ENCODE measurements around the gene JAG2. TPM values are rescaled to one million over a fixed set of nuclear protein-coding genes. Genes with fewer than 3 reads are reported as not detected.
A peak's percentile ranks its signal among the peaks of the same experiment; 100 is the strongest.

Gene JAG2
- total and polyA plus RNA-seq, 2 of the 13 experiments (the other 11 are each of a cell fraction or from before 2014, with no cell fraction given), result 0.04 to 0.16 TPM

GRCh38 chr14:105091054-105091516 lies 77.5 kb downstream of the JAG2 start:
- in situ Hi-C loops (cut with HindIII; ENCODE audit: extremely low pct_ligation_motif_present, low pct_unique_long_range_greater_than_20kb), result loop anchor here (10.0 kb wide), 1 partner anchor 54 kb away; no protein-coding TSS in a partner anchor
- Histone ChIP-seq H3K36me3 (replicated peaks in 1 of 2; ENCODE audit: control insufficient read depth in 1 of 2, insufficient read depth in 2 of 2, low read length in 2 of 2) (no peaks in the 10 kb centered on the region), H3K79me2 (ENCODE audit: insufficient read depth, low read length) (no peaks in the 10 kb centered on the region), H3K9ac (ENCODE audit: insufficient read depth, low read depth, low read length) (no peak overlapping the region), H3K4me2 (ENCODE audit: low read depth, low read length) (peak overlapping the region; percentile 62), H2AFZ (ENCODE audit: low read length) (no peak overlapping the region), H4K20me1 (ENCODE audit: insufficient read depth, low read length) (peaks cover 5% of the 10 kb centered on the region; the same call in 1 of the 2 replicates), H3K4me3 (replicated peaks in 1 of 3; ENCODE audit: insufficient read depth in 1 of 3, low read depth in 2 of 3, low read length in 3 of 3) (peak overlapping the region in 1 of 3 experiments; percentile 63; a peak in 1 of 6 replicates), H3K4me1 (ENCODE audit: insufficient read depth, low read length) (peaks cover 57% of the 10 kb centered on the region), H3K27me3 (ENCODE audit: control insufficient read depth in 1 of 2, insufficient read depth in 2 of 2, low read length in 2 of 2) (peaks cover 13 to 45% of the 10 kb centered on the region in 2 experiments; a peak in 4 of 5 replicates), H3K27ac (ENCODE audit: extremely low read length, insufficient read depth, low read length) (no peak overlapping the region), H3K9me3 (ENCODE audit: low read length) (no peaks in the 10 kb centered on the region)
- BruUV-seq (replicated peaks), result no TSS peak
- WGBS (ENCODE audit: low lambda C conversion rate), result 0% methylated on average over 2 of the region's 9 CpGs
- no peak for DNase-seq (ENCODE audit: low spot score)
- intact Hi-C loops (cut with micrococcal nuclease; ENCODE audit: unreplicated experiment), result loop anchor here (5.0 kb wide), 1 partner anchor 96 kb away; no protein-coding TSS in a partner anchor
- ChIA-PET POLR2A (no interaction called here), CTCF (ENCODE audit: low intra/inter-chr PET ratio, low total read pairs) (interaction anchor here (1.0 kb wide), 1 partner anchor 261 kb away, joined by 4 read pairs; no protein-coding TSS in a partner anchor)
- TF ChIP-seq CSRNP2 (CRISPR knock-in tag; conservative IDR thresholded peaks at IDR 0.05; ENCODE audit: low read depth) (no peak), MAX (IDR thresholded peaks at IDR 0.05) (0 out of 2 replicates have a peak, but pooled peaks have one; percentile 1), DNMT1 (CRISPR knock-in tag; IDR thresholded peaks at IDR 0.05) (0 out of 2 replicates have a peak, but pooled peaks have one; percentile 18), ZNF468 (CRISPR knock-in tag; IDR thresholded peaks at IDR 0.05) (no peak), PCBP1 (IDR thresholded peaks at IDR 0.05; ENCODE audit: borderline replicate concordance, low read depth, low read length) (0 out of 2 replicates have a peak, but pooled peaks have one; percentile 16)
- FAIRE-seq, result no peak
- ATAC-seq, result peak; percentile 1; the same call in 1 of the 3 replicates

Small RNA genes lying within 50 kb of the gene (microRNA-seq; reads per million reads assigned to microRNA genes)
- not detected for gene MIR6765

Small RNA genes lying within 50 kb of the gene (small RNA-seq; reads per million reads assigned to genes)
- gene AL512356.2 (ENCODE audit: insufficient read depth in 2 of 3, insufficient read length in 3 of 3, low read depth in 2 of 3, low replicate concordance in 1 of 3) (0 reads per million in 3 experiments), gene MIR6765 (ENCODE audit: insufficient read depth in 2 of 3, insufficient read length in 3 of 3, low read depth in 2 of 3, low replicate concordance in 1 of 3) (0 reads per million in 3 experiments)

Other genes with a start within 250 kb of the JAG2 start
- not detected in 2 replicates for gene PLD4, start 243.9 kb downstream of the JAG2 start, total RNA-seq (2016; rRNA removed; fragmentation: Illumina TruSeq; extraction: Trizol)
- not detected in 2 replicates for gene PLD4, start 243.9 kb downstream of the JAG2 start, polyA plus RNA-seq (2011; rRNA removed)
- 0.15 and 0.18 TPM in 2 replicates for gene AHNAK2, start 190.4 kb downstream of the JAG2 start, total RNA-seq (2016; rRNA removed; fragmentation: Illumina TruSeq; extraction: Trizol)
- gene AHNAK2, start 190.4 kb downstream of the JAG2 start, polyA plus RNA-seq (2011; rRNA removed), result 0.10 and 0.11 TPM in 2 replicates
- gene CLBA1, start 183.0 kb downstream of the JAG2 start, total RNA-seq (2016; rRNA removed; fragmentation: Illumina TruSeq; extraction: Trizol), result 1.4 and 1.5 TPM in 2 replicates
- 1.2 and 1.3 TPM in 2 replicates for gene CLBA1, start 183.0 kb downstream of the JAG2 start, polyA plus RNA-seq (2011; rRNA removed)
- 42.1 and 43.1 TPM in 2 replicates for gene CDCA4, start 147.7 kb downstream of the JAG2 start, total RNA-seq (2016; rRNA removed; fragmentation: Illumina TruSeq; extraction: Trizol)
- 17.7 and 19.7 TPM in 2 replicates for gene CDCA4, start 147.7 kb downstream of the JAG2 start, polyA plus RNA-seq (2011; rRNA removed)
- not detected in 2 replicates for gene GPR132, start 103.3 kb downstream of the JAG2 start, total RNA-seq (2016; rRNA removed; fragmentation: Illumina TruSeq; extraction: Trizol)
- gene GPR132, start 103.3 kb downstream of the JAG2 start, polyA plus RNA-seq (2011; rRNA removed), result not detected in 2 replicates
- 4.0 and 5.8 TPM in 2 replicates for gene NUDT14, start 12.5 kb upstream of the JAG2 start, total RNA-seq (2016; rRNA removed; fragmentation: Illumina TruSeq; extraction: Trizol)
- gene NUDT14, start 12.5 kb upstream of the JAG2 start, polyA plus RNA-seq (2011; rRNA removed), result 6.1 and 6.7 TPM in 2 replicates
- not detected in 2 replicates for gene BTBD6, start 79.8 kb upstream of the JAG2 start, total RNA-seq (2016; rRNA removed; fragmentation: Illumina TruSeq; extraction: Trizol)
- gene BTBD6, start 79.8 kb upstream of the JAG2 start, polyA plus RNA-seq (2011; rRNA removed), result not detected in 2 replicates
- 6.4 and 11.0 TPM in 2 replicates for gene BRF1, start 132.2 kb upstream of the JAG2 start, total RNA-seq (2016; rRNA removed; fragmentation: Illumina TruSeq; extraction: Trizol)
- gene BRF1, start 132.2 kb upstream of the JAG2 start, polyA plus RNA-seq (2011; rRNA removed), result 5.1 and 5.7 TPM in 2 replicates
- 14.6 and 23.6 TPM in 2 replicates for gene PACS2, start 146.0 kb upstream of the JAG2 start, total RNA-seq (2016; rRNA removed; fragmentation: Illumina TruSeq; extraction: Trizol)
- gene PACS2, start 146.0 kb upstream of the JAG2 start, polyA plus RNA-seq (2011; rRNA removed), result 27.6 and 33.7 TPM in 2 replicates
- 0.27 and 0.55 TPM in 2 replicates for gene TEX22, start 229.8 kb upstream of the JAG2 start, total RNA-seq (2016; rRNA removed; fragmentation: Illumina TruSeq; extraction: Trizol)
- gene TEX22, start 229.8 kb upstream of the JAG2 start, polyA plus RNA-seq (2011; rRNA removed), result 0.07 and 0.16 TPM in 2 replicates